ENCODE measurements around the gene EEF1A2. TPM values are rescaled to one million over a fixed set of nuclear protein-coding genes. Genes with fewer than 3 reads are reported as not detected.
"Not testable (repeated sequence)": the region's sequence is repeated elsewhere in the genome, so short reads cannot be mapped to it uniquely, and the experiment has no call there.

Gene EEF1A2
- total RNA-seq, 1 donor from 2014 or later: 0.28 TPM

DNA sequence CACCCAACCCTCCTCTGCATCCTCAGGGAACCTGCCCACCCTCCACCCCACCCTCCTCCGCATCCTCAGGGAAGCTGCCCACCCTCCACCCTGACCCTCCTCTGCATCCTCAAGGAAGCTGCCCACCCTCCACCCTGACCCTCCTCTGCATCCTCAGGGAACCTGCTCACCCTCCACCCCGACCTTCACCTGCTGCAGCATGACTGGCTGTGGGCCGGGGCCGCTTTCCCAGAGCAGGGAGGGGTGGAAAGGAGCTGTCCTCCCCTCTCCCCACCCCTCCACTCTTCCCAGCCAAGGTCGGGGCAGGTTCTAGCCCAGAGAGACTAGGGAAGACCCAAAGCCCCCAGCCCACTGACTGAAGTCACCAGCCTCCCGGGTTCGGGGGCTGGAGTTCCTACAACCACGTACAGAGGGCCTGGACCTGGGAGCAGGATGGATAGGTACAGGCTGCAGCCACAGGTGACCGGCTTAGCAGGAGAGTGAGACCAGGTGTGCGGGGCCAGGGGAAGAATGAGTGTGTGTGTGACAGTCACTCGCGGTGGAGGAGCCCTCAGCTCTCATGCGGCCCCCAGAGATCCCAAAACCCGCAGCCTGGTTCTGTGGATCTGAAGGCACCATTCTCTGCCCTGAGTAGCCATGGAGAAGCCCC, 11.6 kb downstream of the EEF1A2 start:
- no peak overlapping the region for H3K27ac Mint-ChIP-seq
- intact Hi-C loops (cut with micrococcal nuclease): no loop called here
- H3K9me3 Mint-ChIP-seq: peaks cover 3% of the 10 kb centered on the region
- no peaks in the 10 kb centered on the region for H3K36me3 Mint-ChIP-seq (ENCODE audit: low read depth)
- peaks cover 18% of the 10 kb centered on the region for H3K27me3 Mint-ChIP-seq
- H3K4me1 Mint-ChIP-seq: peaks cover 1% of the 10 kb centered on the region
- H3K4me3 Mint-ChIP-seq: no peak overlapping the region
- no peak for DNase-seq

DNA sequence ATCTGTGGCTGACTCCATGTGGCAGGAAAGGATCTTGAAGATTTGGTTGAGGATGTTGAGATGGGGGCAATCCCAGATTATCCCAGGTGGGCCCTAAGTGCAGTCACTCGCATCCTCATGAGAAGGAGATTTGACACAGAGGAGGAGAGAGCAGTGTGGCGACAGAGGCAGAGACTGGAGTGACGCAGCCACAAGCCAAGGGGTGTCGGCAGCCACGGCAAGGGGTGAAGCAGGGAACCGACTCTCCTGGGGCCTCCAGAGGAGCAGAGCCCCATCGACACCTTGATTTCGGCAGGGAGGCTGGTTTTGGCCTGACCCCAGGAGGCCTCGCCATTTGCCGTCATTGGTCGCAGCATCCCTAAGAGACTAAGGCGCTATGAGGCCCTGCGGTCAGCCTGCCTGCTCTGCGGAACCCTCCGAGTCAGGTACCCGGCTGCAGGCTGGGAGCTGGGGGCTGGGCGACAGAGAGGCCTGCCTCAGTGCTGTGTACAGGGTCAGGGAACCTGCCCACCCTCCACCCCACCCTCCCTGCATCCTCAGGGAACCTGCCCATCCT, 12.5 kb downstream of the EEF1A2 start:
- Mint-ChIP-seq H3K27ac (no peak overlapping the region), H3K4me1 (peaks cover 1% of the 10 kb centered on the region), H3K9me3 (no peaks in the 10 kb centered on the region), H3K27me3 (peaks cover 21% of the 10 kb centered on the region), H3K36me3 (ENCODE audit: low read depth) (no peaks in the 10 kb centered on the region), H3K4me3 (no peak overlapping the region)
- no peak for DNase-seq
- intact Hi-C loops (cut with micrococcal nuclease): no loop called here

DNA sequence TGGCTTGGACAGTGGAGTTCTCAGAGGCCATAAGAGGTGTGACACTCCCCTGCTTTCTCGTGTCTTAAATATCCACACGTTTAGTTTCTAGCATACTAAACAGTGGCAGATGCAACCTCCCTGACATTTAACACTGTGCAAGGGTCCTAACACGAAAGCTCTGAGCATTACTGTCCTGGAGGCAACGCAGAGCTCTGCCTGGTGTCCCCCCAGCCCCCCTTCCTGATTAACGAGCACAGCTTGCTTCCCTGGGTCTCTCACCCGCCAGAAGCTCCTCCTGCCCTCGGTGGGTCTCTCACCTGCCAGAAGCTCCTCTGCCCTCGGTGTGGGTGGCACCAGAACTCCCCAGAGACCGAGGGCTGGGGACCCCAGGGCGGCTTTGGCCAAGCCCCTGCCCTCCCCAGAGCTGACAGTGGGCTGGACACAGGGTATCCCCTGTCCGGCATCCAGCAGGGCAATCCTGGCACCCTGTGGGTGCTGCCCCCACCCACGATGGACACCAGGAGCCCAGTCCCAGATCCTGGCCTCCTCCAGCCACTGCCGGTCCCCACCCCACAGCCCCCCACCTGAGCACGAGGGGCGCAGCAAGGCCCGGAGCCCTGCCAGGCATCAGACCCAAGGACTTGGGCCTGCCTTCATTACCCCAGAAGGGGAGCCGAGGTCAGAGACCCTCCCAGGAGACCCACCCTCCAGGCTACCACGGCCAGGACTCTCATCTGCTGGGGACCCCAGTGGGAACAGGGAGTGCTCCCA, 14.1 kb downstream of the EEF1A2 start:
- intact Hi-C loops (cut with micrococcal nuclease): no loop called here
- no peaks in the 10 kb centered on the region for H3K36me3 Mint-ChIP-seq (ENCODE audit: low read depth)
- H3K27ac Mint-ChIP-seq: no peak overlapping the region
- H3K27me3 Mint-ChIP-seq: peaks cover 23% of the 10 kb centered on the region
- H3K4me1 Mint-ChIP-seq: peaks cover 1% of the 10 kb centered on the region
- H3K9me3 Mint-ChIP-seq: no peaks in the 10 kb centered on the region
- H3K4me3 Mint-ChIP-seq: no peak overlapping the region
- DNase-seq: no peak

DNA sequence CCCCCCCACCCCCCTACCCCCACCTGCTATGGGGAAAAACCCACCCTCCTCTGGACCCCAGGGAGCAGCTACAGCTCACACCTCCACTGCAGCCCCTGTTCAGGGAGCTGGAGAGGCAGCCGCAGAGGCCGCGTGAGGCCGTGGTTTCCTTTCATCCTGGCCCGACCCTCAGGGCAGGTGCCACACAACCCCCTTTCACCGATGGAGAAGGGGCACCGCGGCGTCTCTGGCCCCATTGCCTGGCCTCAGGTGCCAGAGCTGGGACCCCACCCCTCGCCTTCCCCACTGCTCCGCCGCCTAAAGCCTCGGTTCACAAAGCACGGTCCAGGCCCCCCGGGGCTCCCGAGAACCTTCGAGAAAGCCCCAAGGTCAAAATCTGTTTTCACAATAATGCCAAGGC, 14.6 kb downstream of the EEF1A2 start:
- Mint-ChIP-seq H3K4me1 (peaks cover 1% of the 10 kb centered on the region), H3K27ac (no peak overlapping the region), H3K27me3 (peaks cover 20% of the 10 kb centered on the region), H3K36me3 (ENCODE audit: low read depth) (no peaks in the 10 kb centered on the region), H3K4me3 (no peak overlapping the region), H3K9me3 (no peaks in the 10 kb centered on the region)
- intact Hi-C loops (cut with micrococcal nuclease): no loop called here
- DNase-seq: no peak

DNA sequence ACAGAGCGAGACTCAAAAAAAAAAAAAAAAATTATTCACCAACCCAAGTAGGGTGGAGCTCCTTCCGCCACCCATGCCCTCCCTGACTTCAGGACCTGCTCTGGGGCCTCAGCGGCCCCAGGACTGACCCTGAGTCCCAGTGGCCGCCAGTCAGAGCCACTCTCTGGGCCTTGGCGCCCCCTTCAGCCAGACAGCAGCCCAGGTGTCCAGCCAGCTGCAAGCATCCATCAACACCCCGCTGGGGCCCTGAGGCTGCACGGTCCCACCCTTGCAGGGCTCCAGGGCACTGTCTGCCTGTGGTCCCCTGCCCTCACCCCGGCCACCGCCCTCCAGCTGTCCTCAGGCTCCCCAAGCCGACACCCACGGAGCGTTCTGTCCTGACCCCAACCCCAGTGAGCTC, 15.0 kb downstream of the EEF1A2 start:
- intact Hi-C loops (cut with micrococcal nuclease): no loop called here
- DNase-seq: no peak
- Mint-ChIP-seq H3K36me3 (ENCODE audit: low read depth) (no peaks in the 10 kb centered on the region), H3K4me1 (peaks cover 1% of the 10 kb centered on the region), H3K4me3 (no peak overlapping the region), H3K27me3 (peaks cover 19% of the 10 kb centered on the region), H3K9me3 (no peaks in the 10 kb centered on the region), H3K27ac (no peak overlapping the region)

DNA sequence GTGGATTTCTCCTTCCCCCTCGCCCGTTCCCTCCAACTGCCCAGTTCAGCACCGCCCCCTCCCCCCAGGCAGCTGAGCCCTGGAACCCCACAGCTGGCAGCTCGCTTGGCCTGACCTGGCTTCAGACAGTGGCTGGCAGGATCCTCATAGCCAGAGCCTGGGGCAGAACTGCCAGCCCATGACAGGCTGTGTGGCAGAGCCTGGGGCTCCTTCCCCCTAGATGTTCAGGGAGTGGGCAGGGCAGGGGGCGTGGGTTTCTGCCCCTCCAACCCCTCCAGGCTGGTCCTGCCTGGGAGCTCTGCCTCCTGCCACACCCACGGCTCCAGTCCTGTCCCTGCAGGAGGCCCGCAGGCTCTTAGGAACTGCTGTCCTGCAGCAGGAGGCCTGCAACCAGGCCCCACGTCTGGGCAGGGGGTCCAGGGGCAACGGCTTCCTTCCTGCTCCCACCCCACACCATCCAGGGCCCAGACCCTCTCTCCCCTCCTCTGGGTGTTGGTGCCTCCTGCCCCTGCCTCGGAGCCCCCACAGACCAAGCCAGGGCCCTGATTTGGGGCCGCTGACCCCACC, 16.8 kb downstream of the EEF1A2 start:
- Mint-ChIP-seq H3K4me3 (no peak overlapping the region), H3K27ac (no peak overlapping the region), H3K4me1 (peaks cover 1% of the 10 kb centered on the region), H3K36me3 (ENCODE audit: low read depth) (no peaks in the 10 kb centered on the region), H3K27me3 (peaks cover 18% of the 10 kb centered on the region), H3K9me3 (no peaks in the 10 kb centered on the region)
- no peak for DNase-seq
- intact Hi-C loops (cut with micrococcal nuclease): no loop called here

DNA sequence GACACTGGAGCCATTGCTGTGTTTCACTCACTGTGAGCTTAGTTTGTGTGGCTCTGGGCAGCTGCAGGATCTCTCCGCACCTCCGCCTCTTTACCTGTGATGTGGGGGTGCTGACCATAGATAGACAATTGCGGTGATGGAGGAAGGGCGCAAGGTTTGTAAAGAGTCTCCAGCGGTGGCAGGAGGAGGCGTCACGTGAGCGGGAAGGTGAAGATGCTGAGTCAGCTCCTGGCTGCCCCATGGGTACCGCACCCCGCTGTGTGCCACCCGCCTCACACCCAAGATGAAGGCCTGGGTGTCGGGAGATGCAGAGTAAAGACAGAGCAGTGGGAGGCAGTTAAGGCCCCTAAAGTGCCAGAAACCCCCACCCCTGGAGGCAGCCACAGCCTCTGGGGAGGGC, 17.4 kb downstream of the EEF1A2 start:
- Mint-ChIP-seq H3K36me3 (ENCODE audit: low read depth) (no peaks in the 10 kb centered on the region), H3K27me3 (peaks cover 20% of the 10 kb centered on the region), H3K27ac (no peak overlapping the region), H3K9me3 (no peaks in the 10 kb centered on the region), H3K4me3 (no peak overlapping the region), H3K4me1 (peaks cover 1% of the 10 kb centered on the region)
- intact Hi-C loops (cut with micrococcal nuclease): no loop called here
- DNase-seq: no peak

DNA sequence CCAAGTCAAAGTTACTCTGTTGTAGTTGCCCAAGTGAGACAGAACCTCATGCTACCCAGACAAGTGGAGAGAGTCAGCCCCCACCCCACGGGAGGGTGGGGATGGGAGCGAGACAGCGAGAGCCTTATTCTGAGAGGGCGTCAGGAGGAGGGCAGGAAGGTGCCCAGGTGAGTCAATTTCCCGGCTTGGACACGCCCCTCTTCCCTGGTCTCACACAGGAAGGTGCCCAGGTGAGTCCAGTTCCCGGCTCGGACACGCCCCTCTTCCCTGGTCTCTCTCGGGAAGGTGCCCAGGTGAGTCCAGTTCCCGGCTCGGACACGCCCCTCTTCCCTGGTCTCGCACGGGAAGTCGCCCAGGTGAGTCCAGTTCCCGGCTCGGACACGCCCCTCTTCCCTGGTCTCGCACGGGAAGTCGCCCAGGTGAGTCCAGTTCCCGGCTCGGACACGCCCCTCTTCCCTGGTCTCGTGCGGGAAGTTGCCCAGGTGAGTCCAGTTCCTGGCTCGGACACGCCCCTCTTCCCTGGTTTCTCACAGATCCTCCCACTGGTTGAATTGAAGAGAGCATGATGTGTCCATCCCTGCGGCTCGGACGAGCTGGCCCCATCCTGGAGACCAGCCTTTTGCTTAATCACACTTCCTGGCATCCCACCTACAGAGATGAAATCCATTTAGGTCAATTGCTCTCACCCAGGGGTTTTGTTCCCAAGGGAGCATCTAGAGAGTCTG, 19.0 kb downstream of the EEF1A2 start:
- intact Hi-C loops (cut with micrococcal nuclease); DNase-seq; H3K36me3 Mint-ChIP-seq (ENCODE audit: low read depth); H3K4me1 Mint-ChIP-seq; H3K4me3 Mint-ChIP-seq; H3K9me3 Mint-ChIP-seq; H3K27ac Mint-ChIP-seq: not testable (repeated sequence)
- H3K27me3 Mint-ChIP-seq: peaks cover 25% of the 10 kb centered on the region

DNA sequence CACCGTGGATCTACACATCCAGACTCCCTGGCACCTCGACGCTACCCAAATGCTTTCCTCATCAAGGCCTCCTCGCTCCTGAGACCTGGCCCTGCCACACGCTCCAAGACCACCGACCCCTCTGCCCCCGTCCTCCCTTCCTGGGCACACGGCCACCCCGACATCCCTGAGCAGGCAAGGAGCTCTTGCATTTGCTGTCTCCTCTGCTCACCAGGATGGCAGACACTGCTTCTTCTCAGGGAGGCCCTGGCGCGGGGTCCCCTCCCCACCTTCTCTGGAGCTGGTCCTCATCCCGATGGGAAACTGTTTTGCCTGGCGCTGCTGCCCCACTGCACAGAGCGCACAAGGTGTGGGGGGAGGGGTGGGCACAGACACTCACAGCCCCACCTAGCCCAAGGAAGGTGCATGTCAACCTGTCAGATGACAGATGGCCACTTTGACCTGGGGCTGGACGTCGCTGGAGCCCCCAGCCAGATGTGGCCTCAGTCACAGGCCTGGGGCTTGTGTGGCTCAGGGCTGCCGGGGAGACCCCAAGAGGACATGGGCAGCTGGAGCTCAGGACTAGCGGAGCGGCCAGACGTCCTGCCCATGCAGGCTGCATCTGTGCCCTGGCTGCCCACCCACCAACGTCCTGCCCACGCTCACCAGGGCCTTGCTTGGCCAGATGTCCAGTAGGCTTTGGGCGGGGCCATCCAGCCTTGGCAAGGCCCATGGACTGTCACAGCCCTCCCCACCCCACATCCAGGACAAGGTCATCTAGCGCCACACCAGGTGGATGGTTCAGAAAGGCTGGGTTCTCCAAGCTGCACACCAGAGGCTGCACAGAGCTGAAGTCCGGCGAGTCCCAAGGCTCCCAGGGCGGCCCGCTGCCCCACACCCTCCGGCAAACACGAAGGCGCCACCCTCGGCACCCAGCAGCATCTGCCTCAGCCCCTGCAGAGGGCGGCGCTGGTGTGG, 20.3 kb downstream of the EEF1A2 start:
- no peaks in the 10 kb centered on the region for H3K9me3 Mint-ChIP-seq
- H3K4me3 Mint-ChIP-seq: no peak overlapping the region
- no peaks in the 10 kb centered on the region for H3K36me3 Mint-ChIP-seq (ENCODE audit: low read depth)
- peaks cover 31% of the 10 kb centered on the region for H3K27me3 Mint-ChIP-seq
- no peak overlapping the region for H3K27ac Mint-ChIP-seq
- DNase-seq: no peak
- intact Hi-C loops (cut with micrococcal nuclease): no loop called here
- peaks cover 1% of the 10 kb centered on the region for H3K4me1 Mint-ChIP-seq

DNA sequence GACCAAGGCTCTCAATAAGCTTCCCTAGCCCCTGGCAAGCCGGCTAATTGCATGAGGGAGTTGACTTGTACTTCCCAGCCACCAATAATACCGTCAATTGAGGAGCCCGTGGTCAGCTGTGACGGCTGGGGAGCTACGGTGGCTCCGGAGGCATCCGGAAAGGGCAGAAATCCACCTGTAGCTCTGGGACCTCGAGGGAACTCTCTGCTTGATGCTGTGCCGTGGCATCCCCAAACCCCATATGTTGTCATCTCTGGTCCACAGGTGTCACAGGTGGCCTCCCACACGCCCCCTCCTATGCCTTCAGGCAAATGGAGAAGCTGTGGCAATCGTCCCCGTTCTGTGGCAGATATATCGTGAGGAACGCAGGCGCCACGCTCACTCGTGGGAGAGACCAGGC, 20.9 kb downstream of the EEF1A2 start:
- Mint-ChIP-seq H3K27ac (no peak overlapping the region), H3K27me3 (peaks cover 35% of the 10 kb centered on the region), H3K36me3 (ENCODE audit: low read depth) (no peaks in the 10 kb centered on the region), H3K4me3 (no peak overlapping the region), H3K4me1 (peaks cover under 1% of the 10 kb centered on the region), H3K9me3 (no peaks in the 10 kb centered on the region)
- DNase-seq: no peak
- intact Hi-C loops (cut with micrococcal nuclease): no loop called here

DNA sequence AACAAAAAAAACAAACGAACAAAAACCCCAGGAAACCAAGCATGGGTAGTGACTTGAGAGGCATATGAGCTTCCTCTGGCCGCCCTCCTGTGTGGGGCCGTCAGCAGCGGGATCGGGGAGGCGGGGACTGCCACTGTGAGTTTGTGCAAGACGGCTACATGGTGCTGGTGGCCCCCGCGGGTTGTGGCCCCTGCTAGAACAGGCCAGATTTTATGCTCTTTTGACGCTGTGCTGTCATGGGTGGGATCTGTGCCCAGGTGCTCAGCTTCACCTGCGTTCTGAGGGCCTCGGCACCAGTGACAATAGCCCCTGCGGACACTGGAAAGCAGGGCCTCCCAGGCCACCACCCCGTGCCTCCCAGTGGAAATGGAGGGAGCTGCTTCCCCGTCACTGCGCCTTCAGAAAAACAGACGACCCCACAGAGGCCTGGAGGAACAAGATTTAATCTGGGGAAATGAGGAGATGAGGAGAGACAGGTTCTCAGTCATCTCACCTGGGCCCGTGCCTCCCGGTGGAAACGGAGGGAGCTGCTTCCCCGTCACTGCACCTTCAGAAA, 21.7 kb downstream of the EEF1A2 start:
- Mint-ChIP-seq H3K27me3 (peaks cover 30% of the 10 kb centered on the region), H3K36me3 (ENCODE audit: low read depth) (no peaks in the 10 kb centered on the region)
- intact Hi-C loops (cut with micrococcal nuclease): no loop called here

DNA sequence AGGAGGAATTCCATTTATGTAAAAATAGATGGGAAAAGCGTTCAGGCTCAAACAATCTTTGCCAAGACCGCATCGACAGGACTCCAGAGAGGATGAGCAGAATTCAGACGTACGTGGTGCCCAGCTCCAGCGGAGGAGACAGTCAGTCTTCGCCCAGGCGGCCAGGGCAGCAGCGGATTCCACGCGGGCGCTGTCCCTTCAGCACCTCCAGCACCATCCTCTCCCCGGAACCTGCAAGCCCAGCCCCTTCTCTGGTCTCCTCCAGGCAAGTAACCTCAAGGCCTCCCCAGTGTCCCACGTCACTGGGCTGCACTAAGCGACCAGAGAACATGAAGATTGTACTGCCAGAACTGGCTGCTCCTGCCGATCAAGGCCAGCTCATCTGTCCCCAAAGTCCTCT, 23.7 kb downstream of the EEF1A2 start:
- no peak overlapping the region for H3K4me3 Mint-ChIP-seq
- no peaks in the 10 kb centered on the region for H3K36me3 Mint-ChIP-seq (ENCODE audit: low read depth)
- peaks cover 32% of the 10 kb centered on the region for H3K27me3 Mint-ChIP-seq

More for the DNA sequence above, 21.7 kb downstream of the EEF1A2 start:
- H3K4me3 Mint-ChIP-seq: no peak overlapping the region
- H3K9me3 Mint-ChIP-seq: no peaks in the 10 kb centered on the region
- H3K27ac Mint-ChIP-seq: no peak overlapping the region
- DNase-seq: no peak
- H3K4me1 Mint-ChIP-seq: no peaks in the 10 kb centered on the region

More for the DNA sequence above, 23.7 kb downstream of the EEF1A2 start:
- Mint-ChIP-seq H3K9me3 (no peaks in the 10 kb centered on the region), H3K4me1 (no peaks in the 10 kb centered on the region), H3K27ac (no peak overlapping the region)
- DNase-seq: peak; percentile 71
- intact Hi-C loops (cut with micrococcal nuclease): no loop called here

Measured in activated CD4-positive, alpha-beta T cell treated with anti-CD3 and anti-CD28 coated beads, Interleukin-2, amount 10 ng/mL, durations not matched to agents 24 days and 14 days (primary cell).